Heart right ventricle (tissue), 16 donors: ENCODE results near the gene PSMD4. TPM values are rescaled to one million over a fixed set of nuclear protein-coding genes. Genes with fewer than 3 reads are reported as not detected.

Source experiments
- ATAC-seq, 8 donors: fragments of 200-7000 bp; cut with Tn5 transposase; one replicate each; pipeline ENCODE4 v1.9.1; 2020; ENCODE audit warnings: mild to moderate bottlenecking in 8 of 8, moderate library complexity in 8 of 8, moderate number of reproducible peaks in 1 of 8
- DNase-seq, 2 donors: peaks; one replicate each; pipeline ENCODE4 v3.0.0-alpha.2; 2020
- H3K27ac ChIP-seq, 10 donors: fragments of 200-600 bp; sonication (generic) in 2 of 10; one replicate each; pipeline versions ENCODE4 v1.5.0 to v1.8.0; 2020 to 2022; ENCODE audit warnings: mild to moderate bottlenecking in 3 of 10
- H3K27me3 ChIP-seq, 7 donors: fragments of 200-600 bp; one replicate each; pipeline ENCODE4 v1.8.0; 2021 to 2022; ENCODE audit warnings: mild to moderate bottlenecking in 2 of 7
- H3K36me3 ChIP-seq, 9 donors: fragments of 200-600 bp; sonication (generic) in 1 of 9; one replicate each; pipeline versions ENCODE4 v1.5.0 to v1.8.0; 2020 to 2022; ENCODE audit warnings: mild to moderate bottlenecking in 2 of 9
- H3K4me1 ChIP-seq, 9 donors: fragments of 200-600 bp; sonication (generic) in 1 of 9; one replicate each; pipeline versions ENCODE4 v1.5.0 to v1.8.0; 2020 to 2022; ENCODE audit warnings: mild to moderate bottlenecking in 4 of 9
- H3K4me3 ChIP-seq, 10 donors: fragments of 200-600 bp; sonication (generic) in 2 of 10; one replicate each; pipeline versions ENCODE4 v1.5.0 to v1.8.0; 2020 to 2022; ENCODE audit warnings: mild to moderate bottlenecking in 7 of 10, moderate library complexity in 2 of 10
- H3K9me3 ChIP-seq, 11 donors: fragments of 200-600 bp in 10 of 11; sonication (generic) in 2 of 11; one replicate each; pipeline versions ENCODE4 v1.5.0 to v1.8.0; 2013 to 2022; ENCODE audit warnings: mild to moderate bottlenecking in 2 of 11, control low read depth in 1 of 11, moderate library complexity in 1 of 11
- WGBS, 2 donors: extraction: QIAGEN DNeasy Blood & Tissue Kit; methylation state at CpG; one replicate each; pipeline ENCODE4 v1.1.7; 2013; ENCODE audit warnings: inconsistent platforms in 1 of 2; 5-methylcytosine and 5-hydroxymethylcytosine counted together
- intact Hi-C, 10 donors: fragments of 100-400 bp; cut with DNase I; formaldehyde crosslinking; loops; one replicate each; pipeline versions ENCODE4 v1.11.1 to v1.14.2; 2022
- polyA plus RNA-seq, 2 donors: library from polyadenylated mRNA; stranded (reverse); fragments of 200-250 nt; gene quantifications; one replicate each; pipeline ENCODE4 v1.2.3, GENCODE V29; 2013
- total RNA-seq, 10 donors: library from RNA; stranded (reverse); fragmentation: NEBNext Ultra II Directional in 3 of 10; extraction: Animal tissue kit (Norgen Biotek cat#: 25700) in 3 of 10; gene quantifications; one replicate each; pipeline versions ENCODE4 v1.2.1 to v1.2.4, GENCODE V29; 2021 to 2023
- TF ChIP-seq, protein P1 (sequence below), 9 donors: fragments of 200-600 bp; sonication (generic) in 2 of 9; IDR thresholded peaks; one replicate each; pipeline versions ENCODE4 v1.5.0 to v1.8.0; 2021 to 2022; ENCODE audit warnings: antibody characterized with exemption in 9 of 9, mild to moderate bottlenecking in 5 of 9, moderate library complexity in 1 of 9
- donor health status: Arrhythmogenic right ventricular cardiomyopathy.
- donor health status: ischemic (EF 13 %, LVEDD 7.1; RV severe dilation, severe dysfunction).
- donor health status: healthy with polysubstance abuse.
- donor health status: DM: no; HTN: yes; CAD: no.
- donor health status: DM: no; HTN: no; CAD: no.
- donor health status: ischemic (EF 25% LVEDD 6.9; RV normal size, moderate dysfunction).
- donor health status: ischemic (EF 25% LVEDD 5.7; RV mildly dilated, moderate dysfunction).
- donor health status: healthy.
- donor health status: DM: yes; HTN: yes; CAD: no.
- donor health status: Ischemic cardiomyopathy.
- donor health status: ischemic (EF 35%, LVEDD 5.7; RV mildly dilated, moderate dysfunction).
- donor health status: nonischemic (EF 11% LVEDD 7.7; RV severe dilation, severe dysfunction).
- donor health status: DM: yes; HTN: yes; CAD: no.
- donor health status: PGD.
- donor health status: ischemic (EF 29% LVEDD 5.4; RV normal size, mild dysfunction).
- donor health status: nonischemic (EF 23%, LVEDD 6.1; RV moderate dilation, normal function).

The PSMD4 gene
- total and polyA plus RNA-seq, 12 donors: 119 to 300 (median 151) TPM

DNA sequence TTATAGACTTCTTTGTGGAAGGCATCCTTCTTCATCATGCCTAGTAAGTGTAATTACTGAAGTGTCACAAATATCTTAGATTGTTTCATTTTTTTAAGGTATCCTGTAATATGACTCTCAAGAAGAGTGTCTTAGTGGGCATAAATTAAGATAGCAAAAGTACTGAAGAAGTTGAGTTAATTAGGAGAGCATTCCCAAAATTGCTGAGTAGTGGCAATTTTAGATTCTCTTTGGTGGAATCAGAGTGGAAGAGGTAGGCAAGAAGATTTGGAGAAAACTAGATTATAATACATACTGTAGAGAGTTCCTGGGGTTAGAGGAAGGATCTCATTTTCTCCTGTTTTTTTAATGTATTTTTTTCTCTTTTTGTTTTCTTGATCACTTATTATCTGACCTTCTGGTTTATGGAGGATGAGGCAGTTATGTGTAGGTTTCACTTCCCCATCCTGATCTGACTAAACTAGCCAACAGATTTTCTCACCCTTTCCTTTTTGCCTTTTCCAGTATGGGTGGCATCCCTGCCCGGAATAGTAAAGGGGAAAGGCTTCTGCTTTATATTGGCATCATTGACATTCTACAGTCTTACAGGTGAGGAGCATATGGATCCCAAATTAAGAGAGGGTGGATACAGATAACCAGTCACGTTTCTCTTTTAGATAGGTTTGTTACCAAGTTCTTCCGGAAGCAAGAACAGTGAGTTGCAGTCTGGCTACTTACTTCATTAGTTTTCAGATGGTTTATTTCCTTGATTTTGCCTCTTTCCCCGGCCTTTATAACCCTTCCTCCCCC lies 16.7 kb upstream of the PSMD4 start:
- Histone ChIP-seq H3K27me3 (no peaks in the 10 kb centered on the region), H3K27ac (peak overlapping the region in 1 of 10 donors; percentile 2), H3K36me3 (peaks cover 0 to 100% (median 83%) of the 10 kb centered on the region in 9 donors), H3K4me3 (no peak overlapping the region), H3K4me1 (peaks cover 0 to 5% (median 0%) of the 10 kb centered on the region in 9 donors), H3K9me3 (no peaks in the 10 kb centered on the region)
- TF ChIP-seq, protein P1, sequence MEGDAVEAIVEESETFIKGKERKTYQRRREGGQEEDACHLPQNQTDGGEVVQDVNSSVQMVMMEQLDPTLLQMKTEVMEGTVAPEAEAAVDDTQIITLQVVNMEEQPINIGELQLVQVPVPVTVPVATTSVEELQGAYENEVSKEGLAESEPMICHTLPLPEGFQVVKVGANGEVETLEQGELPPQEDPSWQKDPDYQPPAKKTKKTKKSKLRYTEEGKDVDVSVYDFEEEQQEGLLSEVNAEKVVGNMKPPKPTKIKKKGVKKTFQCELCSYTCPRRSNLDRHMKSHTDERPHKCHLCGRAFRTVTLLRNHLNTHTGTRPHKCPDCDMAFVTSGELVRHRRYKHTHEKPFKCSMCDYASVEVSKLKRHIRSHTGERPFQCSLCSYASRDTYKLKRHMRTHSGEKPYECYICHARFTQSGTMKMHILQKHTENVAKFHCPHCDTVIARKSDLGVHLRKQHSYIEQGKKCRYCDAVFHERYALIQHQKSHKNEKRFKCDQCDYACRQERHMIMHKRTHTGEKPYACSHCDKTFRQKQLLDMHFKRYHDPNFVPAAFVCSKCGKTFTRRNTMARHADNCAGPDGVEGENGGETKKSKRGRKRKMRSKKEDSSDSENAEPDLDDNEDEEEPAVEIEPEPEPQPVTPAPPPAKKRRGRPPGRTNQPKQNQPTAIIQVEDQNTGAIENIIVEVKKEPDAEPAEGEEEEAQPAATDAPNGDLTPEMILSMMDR (IDR thresholded peaks at IDR 0.05): no peak
- intact Hi-C loops: no loop called here
- DNase-seq (no peak), ATAC-seq (no peak)
- WGBS, 2 donors: 85 to 89% methylated on average over 4 of the region's 4 CpGs

DNA sequence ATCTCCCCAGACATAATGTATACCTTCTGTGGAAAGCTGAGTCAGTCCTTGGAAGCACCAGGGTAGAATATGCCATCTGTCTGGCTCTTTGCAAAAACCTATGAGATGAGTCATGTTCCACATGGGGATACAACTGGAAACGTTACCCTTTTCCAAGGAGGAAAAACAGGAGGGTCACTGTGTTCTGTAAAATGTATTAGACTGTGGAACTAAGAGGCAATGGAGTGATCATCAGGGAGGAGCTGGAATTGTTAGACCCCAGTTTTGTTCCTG lies 16.1 kb upstream of the PSMD4 start:
- ATAC-seq (peak in 1 of 8 donors; percentile 76), DNase-seq (no peak)
- Histone ChIP-seq H3K4me3 (no peak overlapping the region), H3K27ac (peak overlapping the region in 1 of 10 donors; percentile 2), H3K4me1 (peaks cover 0 to 5% (median 0%) of the 10 kb centered on the region in 9 donors), H3K9me3 (no peaks in the 10 kb centered on the region), H3K36me3 (peaks cover 0 to 100% (median 83%) of the 10 kb centered on the region in 9 donors), H3K27me3 (no peaks in the 10 kb centered on the region)
- TF ChIP-seq, protein P1 (IDR thresholded peaks at IDR 0.05): no peak
- WGBS, 2 donors: 40 to 43% methylated on average over 1 of the region's 1 CpG
- intact Hi-C loops: no loop called here

DNA sequence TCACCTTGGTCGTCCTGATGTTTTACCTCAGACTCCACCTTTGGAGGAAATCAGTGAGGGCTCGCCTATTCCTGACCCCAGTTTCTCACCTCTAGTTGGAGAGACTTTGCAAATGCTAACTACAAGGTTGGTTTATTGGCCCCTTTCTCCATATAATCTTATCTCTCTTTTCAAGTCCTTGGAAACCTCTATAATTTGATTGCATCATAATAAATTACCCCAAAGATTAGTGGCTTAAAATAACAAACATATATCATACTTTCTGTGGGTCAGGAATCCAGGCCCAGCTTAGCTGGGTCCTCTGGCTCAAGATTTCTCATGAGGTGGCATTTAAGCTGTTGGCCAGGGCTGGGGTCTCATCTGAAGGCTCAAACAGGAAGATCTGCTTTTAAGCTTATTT lies 12.1 kb upstream of the PSMD4 start:
- WGBS, 2 donors: 87 to 91% methylated on average over 2 of the region's 2 CpGs
- H3K27me3 ChIP-seq: no peaks in the 10 kb centered on the region
- no peak for ATAC-seq
- H3K4me3 ChIP-seq: no peak overlapping the region
- H3K4me1 ChIP-seq: peaks cover 0 to 4% (median 0%) of the 10 kb centered on the region in 9 donors
- TF ChIP-seq, protein P1 (IDR thresholded peaks at IDR 0.05): no peak
- H3K27ac ChIP-seq: no peak overlapping the region
- intact Hi-C loops: loop anchor here in 2 of 10 donors (5.0 to 10.0 kb wide), 2 partner anchors 40 to 158 kb away; no protein-coding TSS in a partner anchor
- H3K9me3 ChIP-seq: no peaks in the 10 kb centered on the region
- H3K36me3 ChIP-seq: peaks cover 0 to 100% (median 82%) of the 10 kb centered on the region in 9 donors
- DNase-seq: no peak

DNA sequence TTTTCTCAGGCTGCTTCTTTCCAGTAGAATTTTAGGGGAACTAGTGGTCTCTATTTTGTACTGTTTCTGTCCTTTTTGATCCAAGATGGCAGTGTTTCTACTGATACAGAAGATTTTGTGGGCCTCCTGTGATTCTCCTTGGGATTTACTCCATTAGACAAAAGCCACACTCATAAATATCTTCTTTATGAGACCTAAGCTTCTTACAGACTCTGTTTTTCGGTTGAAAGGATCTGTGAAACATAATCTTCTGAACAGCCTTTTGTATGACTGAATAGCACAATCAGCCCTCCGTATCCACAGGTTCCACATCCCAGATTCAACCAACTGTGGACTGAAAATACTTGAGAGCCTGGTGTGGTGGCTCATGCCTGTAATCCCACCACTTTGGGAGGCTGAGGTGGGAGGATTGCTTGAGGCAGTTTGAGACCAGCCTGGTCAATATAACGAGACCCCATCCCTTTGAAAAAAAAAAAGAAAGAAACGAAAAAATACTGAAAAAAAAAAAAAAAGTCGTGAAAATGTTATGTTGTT lies 10.8 kb upstream of the PSMD4 start:
- no peak for ATAC-seq
- Histone ChIP-seq H3K4me3 (no peak overlapping the region), H3K36me3 (peaks cover 0 to 100% (median 87%) of the 10 kb centered on the region in 9 donors), H3K9me3 (no peaks in the 10 kb centered on the region), H3K27ac (no peak overlapping the region), H3K27me3 (no peaks in the 10 kb centered on the region), H3K4me1 (no peaks in the 10 kb centered on the region)
- 78 to 90% methylated on average over 5 of the region's 5 CpGs for WGBS, 2 donors
- intact Hi-C loops: loop anchor here in 2 of 10 donors (5.0 to 10.0 kb wide), 2 partner anchors 41 to 159 kb away; no protein-coding TSS in a partner anchor
- TF ChIP-seq, protein P1 (IDR thresholded peaks at IDR 0.05): no peak
- DNase-seq: no peak
